Glomerular endothelial cell (primary cell): ENCODE data around the gene SYDE1. TPM values are rescaled to one million over a fixed set of nuclear protein-coding genes. Genes with fewer than 3 reads are reported as not detected.
"Not testable (repeated sequence)": the region's sequence is repeated elsewhere in the genome, so short reads cannot be mapped to it uniquely, and the experiment has no call there.

Experiments
- DNase-seq: peaks from one replicate; pipeline ENCODE4 v3.0.0-alpha.2; 2011; ENCODE audit warnings: low read depth, low spot score; ENCODE audit errors: extremely low read depth
- total RNA-seq: library from RNA; depleted of rRNA; stranded (reverse); fragments of >200 nt; gene quantifications from 2 replicates; pipeline ENCODE4 v1.2.3, GENCODE V29; 2015

The SYDE1 gene
- total RNA-seq: 39.4 and 54.2 TPM in 2 replicates

DNA sequence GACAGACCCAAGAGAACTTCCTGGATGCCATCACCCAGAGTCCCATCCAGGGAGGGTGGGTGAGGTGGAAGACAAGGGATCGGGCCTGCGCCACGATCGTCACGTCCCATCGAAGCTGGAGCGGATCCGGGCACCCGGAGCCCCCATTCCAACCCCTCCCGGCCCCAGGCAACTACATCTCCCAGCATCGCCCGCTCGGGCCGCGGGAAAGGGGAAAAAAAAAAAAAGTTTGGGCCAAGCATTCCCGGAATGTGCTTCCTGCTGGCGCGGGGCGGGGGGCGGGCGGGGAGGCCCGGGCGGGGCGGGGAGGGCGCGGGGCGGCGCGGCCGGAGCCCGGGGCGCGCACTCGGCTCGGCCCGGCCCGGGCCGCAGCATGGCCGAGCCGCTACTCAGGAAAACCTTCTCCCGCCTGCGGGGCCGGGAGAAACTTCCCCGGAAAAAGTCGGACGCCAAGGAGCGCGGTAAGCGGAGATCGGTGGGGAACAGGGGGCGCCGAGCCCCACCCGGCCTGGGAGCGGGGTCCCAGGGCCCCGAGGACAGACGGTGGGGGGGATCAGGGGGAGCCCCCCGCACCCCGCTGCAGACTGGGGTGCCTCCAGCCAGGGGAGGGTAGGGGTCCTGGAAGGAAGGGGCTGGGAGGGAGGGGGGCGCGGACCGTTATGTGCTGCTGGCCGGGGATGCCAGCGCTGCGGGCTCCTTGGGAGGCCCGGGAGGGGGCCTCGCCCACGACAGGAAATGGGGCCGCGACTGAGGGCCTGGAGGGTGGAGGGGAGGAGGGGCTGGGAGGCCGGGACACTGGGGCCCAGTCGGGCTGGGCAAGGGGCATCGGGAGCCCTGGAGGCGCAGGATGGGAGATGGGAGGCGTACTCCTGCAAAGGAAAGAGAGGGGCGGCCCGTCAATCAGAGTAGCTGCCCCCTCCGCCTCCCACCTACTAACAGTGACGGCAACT is at the start of gene SYDE1:
TSS of gene SYDE1 (plus strand) at position 341 of the 950 bp plus-strand sequence. CDS start at position 374, 33 bp downstream.
- no peak for DNase-seq

GRCh38 chr19:15062036-15062435 is 45.2 kb upstream of the SYDE1 start:
- no peak for DNase-seq

- not testable (repeated sequence) for DNase-seq
These were observed 36.8 kb upstream of the SYDE1 start for GRCh38 chr19:15070386-15070785.

DNA sequence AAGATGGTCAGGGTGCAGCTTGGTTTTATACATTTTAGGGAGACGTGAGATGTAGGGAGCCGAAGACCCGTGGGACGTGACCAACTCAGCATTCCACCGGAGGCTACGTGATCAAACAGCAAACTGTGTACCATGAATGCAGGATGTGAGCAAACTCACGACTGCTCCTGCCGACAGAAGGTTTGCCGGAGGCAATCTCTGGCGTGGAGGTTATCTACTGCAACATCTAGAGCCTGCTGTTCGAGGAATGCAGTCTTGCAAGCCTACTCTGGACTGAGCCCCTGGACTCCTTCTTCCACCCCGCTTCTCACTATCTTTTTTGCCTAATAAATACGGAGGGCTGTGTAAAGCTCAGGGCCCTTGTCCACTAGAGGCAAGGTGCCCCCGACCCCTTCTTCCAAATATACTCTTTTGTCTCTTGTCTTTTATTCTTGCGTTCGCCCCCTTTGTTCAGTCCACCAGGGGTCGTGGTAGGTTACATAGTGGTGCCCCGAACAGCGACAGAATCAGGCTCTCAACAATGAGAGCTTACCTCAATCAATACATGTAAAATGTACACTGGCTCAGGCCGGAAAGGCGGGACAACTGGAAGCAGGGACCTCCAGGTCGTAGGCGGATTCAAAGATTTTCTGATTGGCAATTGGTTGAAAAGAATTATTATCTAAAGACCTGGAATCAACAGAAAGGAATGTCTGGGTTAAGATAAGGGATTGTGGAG is 34.1 kb upstream of the SYDE1 start:
- DNase-seq: no peak

GRCh38 chr19:15074371-15074770 is 32.8 kb upstream of the SYDE1 start:
- DNase-seq: no peak

GRCh38 chr19:15075806-15076205 is 31.4 kb upstream of the SYDE1 start:
- DNase-seq: no peak

GRCh38 chr19:15080002-15080401 is 27.2 kb upstream of the SYDE1 start:
- DNase-seq: not testable (repeated sequence)

- no peak for DNase-seq
These were observed 25.3 kb upstream of the SYDE1 start, which contains the start of gene OR1I1 for GRCh38 chr19:15081911-15082310. Gene OR1I1 (plus strand): TSS chr19:15082211. CDS start chr19:15087066, 4,855 bp downstream.

- no peak for DNase-seq
These were observed 20.0 kb upstream of the SYDE1 start for GRCh38 chr19:15087182-15087581.

DNA sequence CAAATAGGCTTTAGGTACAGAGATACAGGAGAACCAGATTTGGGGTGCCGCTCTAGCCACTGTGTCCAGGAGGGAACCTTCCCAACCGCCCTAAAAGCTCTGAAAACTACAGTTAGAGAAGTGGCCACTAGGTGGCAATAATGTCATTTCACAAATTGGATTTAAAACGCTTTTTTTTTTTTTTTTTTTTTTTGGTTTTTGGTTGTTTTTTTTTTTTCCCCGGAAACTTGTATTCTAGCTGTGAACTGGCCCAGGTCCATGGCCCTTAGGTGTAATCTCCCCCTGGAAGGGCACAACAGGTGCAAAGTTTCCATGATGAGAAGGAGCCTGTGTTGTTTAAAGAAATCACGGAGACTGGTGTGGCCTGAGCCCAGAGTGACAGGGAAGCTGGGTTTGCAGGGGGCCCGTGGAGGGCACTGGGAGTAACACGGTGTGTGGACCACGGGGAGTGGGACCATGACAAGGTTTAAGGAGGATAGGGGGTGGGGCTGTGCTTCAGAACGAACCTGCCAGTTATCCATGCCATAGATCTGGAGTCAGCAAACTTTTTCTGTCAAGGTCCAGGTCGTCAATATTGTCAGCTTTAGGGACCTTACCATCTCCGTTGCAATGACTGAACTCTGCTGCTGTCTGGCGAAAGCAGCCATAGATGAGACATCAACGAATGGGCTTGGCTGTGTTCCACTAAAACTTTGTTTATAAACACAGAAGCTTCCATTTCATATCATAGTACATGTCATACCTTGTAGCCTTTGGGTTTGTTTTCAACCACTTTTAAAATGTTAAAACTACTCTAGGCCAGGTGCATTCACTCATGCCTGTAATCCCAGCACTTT is 15.1 kb upstream of the SYDE1 start:
- peak; percentile 51 for DNase-seq

- no peak for DNase-seq
These were observed 14.2 kb upstream of the SYDE1 start for GRCh38 chr19:15093001-15093400.

GRCh38 chr19:15096223-15096622 is 11.0 kb upstream of the SYDE1 start:
- no peak for DNase-seq

GRCh38 chr19:15097980-15098379 is 9.2 kb upstream of the SYDE1 start:
- DNase-seq: not testable (repeated sequence)

DNA sequence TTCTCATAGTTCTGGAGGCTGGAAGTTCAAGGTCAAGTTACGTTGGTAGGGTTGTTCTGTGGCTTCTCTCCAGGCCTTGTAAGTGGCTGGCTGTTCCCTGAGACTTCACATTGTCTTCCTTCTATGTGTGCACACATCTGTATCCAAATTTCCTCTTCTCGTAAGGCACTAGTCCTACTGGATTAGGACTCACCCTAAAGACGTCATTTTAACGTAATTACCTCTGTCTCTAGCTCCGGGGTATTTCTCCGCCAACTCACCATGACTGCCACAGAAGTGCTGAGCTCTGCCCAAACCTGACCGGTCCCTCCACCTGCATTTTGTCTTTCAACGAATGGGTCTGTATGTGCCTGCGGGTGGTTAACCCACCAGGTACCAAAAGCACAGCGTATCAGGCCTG is 8.7 kb upstream of the SYDE1 start:
- no peak for DNase-seq

GRCh38 chr19:15099017-15099582 is 8.1 kb upstream of the SYDE1 start:
- DNase-seq: no peak

GRCh38 chr19:15101479-15102082 is 5.6 kb upstream of the SYDE1 start:
- peak; percentile 50 for DNase-seq

GRCh38 chr19:15104003-15104402 is 3.2 kb upstream of the SYDE1 start:
- DNase-seq: no peak

GRCh38 chr19:15104411-15104810 is 2.8 kb upstream of the SYDE1 start:
- no peak for DNase-seq

DNA sequence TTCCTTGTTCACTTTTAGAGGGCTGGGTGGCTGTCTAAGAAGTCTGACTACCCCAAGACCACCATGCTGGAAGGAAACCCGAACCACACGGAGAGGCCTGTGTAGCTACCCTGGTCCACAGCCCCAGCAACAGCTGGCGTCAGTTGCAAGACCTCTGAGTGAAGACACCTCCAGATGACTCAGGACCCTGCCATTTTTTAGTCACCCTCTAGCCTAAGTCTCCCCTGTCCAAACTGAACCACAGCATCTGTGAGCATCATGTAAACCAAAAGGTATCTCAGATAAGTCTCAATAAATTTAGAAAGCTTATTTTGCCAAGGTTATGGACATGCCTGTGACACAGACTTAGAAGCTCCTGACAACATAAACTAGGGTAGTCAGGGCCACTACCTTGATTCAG is 2.2 kb upstream of the SYDE1 start:
- no peak for DNase-seq
